Nephron (organoid): ENCODE measurements around the gene GXYLT2.

Source experiments
- H3K27ac Mint-ChIP-seq, 3 experiments: 2 replicates each; pipeline ENCODE4 v1.8.0; 2020; ENCODE audit warnings: mixed read lengths in 3 of 3, mild to moderate bottlenecking in 2 of 3, moderate library complexity in 1 of 3
- H3K27me3 Mint-ChIP-seq: 2 replicates; pipeline ENCODE4 v1.8.0; 2021; ENCODE audit warnings: low read depth, mild to moderate bottlenecking, moderate library complexity, mixed read lengths
- H3K36me3 Mint-ChIP-seq: 2 replicates; pipeline ENCODE4 v1.8.0; 2020; ENCODE audit warnings: low read depth, mixed read lengths
- H3K4me1 Mint-ChIP-seq: 2 replicates; pipeline ENCODE4 v1.8.0; 2020; ENCODE audit warnings: mixed read lengths
- H3K4me3 Mint-ChIP-seq, 3 experiments: 2 replicates each; pipeline ENCODE4 v1.8.0; 2020; ENCODE audit warnings: mild to moderate bottlenecking in 3 of 3, mixed read lengths in 3 of 3, moderate library complexity in 2 of 3
- H3K9me3 Mint-ChIP-seq: 2 replicates; pipeline ENCODE4 v1.8.0; 2020; ENCODE audit warnings: mixed read lengths
- TF ChIP-seq, protein P1 (sequence below), 3 experiments: fragments of 200-600 bp; sonication (generic); IDR thresholded peaks; one replicate each; pipeline ENCODE4 v1.5.0; 2021; ENCODE audit warnings: antibody characterized with exemption in 3 of 3; ENCODE audit not compliant: unreplicated experiment in 3 of 3

The GXYLT2 gene

DNA sequence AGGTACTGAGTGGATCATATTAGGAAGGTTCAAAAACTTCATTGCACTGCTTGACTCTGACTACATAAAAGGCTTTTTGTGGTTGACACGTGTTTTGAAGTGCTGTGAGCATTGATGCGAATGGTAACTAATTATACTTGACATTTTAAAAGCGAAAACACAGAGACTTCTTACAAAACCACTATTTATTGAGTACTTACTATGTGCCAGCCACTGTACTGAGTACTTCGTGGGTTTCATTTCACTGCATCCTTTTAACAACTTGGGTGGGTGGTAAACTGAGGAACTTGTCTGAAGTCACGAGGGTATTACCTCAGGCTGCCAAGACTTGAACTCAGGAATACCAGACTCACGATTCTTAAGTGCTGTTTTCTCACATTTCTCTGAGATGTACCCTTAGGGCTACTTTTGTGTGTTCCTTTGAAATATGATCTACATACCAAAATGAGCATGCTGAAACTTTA lies 63.4 kb downstream of the GXYLT2 start:
- H3K27me3 Mint-ChIP-seq: no peaks in the 10 kb centered on the region
- peaks cover 13% of the 10 kb centered on the region for H3K36me3 Mint-ChIP-seq
- TF ChIP-seq, protein P1, sequence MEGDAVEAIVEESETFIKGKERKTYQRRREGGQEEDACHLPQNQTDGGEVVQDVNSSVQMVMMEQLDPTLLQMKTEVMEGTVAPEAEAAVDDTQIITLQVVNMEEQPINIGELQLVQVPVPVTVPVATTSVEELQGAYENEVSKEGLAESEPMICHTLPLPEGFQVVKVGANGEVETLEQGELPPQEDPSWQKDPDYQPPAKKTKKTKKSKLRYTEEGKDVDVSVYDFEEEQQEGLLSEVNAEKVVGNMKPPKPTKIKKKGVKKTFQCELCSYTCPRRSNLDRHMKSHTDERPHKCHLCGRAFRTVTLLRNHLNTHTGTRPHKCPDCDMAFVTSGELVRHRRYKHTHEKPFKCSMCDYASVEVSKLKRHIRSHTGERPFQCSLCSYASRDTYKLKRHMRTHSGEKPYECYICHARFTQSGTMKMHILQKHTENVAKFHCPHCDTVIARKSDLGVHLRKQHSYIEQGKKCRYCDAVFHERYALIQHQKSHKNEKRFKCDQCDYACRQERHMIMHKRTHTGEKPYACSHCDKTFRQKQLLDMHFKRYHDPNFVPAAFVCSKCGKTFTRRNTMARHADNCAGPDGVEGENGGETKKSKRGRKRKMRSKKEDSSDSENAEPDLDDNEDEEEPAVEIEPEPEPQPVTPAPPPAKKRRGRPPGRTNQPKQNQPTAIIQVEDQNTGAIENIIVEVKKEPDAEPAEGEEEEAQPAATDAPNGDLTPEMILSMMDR (IDR thresholded peaks at IDR 0.05; ENCODE audit: unreplicated experiment in 3 of 3): no peak
- H3K27ac Mint-ChIP-seq: no peak overlapping the region
- no peaks in the 10 kb centered on the region for H3K9me3 Mint-ChIP-seq
- H3K4me3 Mint-ChIP-seq: no peak overlapping the region
- peaks cover 5% of the 10 kb centered on the region for H3K4me1 Mint-ChIP-seq

DNA sequence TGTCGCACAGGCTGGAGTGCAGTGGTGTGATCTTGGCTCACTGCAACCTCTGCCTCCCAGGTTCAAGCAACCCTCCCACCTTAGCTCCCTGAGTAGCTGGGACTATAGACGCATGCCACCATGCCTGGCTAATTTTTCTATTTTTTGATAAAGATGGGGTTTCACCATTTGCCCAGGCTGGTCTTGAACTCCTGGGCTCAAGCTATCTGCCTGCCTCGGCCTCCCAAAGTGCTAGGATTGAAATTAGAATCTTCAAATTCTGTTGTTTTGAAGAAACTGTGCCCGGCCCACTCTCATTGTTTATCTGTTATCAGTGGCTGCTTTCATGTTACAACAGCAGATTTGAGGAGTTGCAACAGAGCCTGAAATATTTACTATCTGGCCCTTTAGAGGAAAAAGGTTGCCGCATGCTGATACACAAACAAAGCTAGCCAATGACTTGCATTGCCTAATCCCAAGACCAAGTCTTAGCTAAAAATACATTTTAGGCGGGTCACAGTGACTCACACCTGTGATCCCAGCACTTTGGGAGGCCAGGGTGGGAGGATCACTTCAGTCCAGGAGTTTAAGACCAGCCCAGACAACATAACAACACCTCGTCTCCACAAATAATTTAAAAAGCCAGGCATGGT lies 65.6 kb downstream of the GXYLT2 start:
- TF ChIP-seq, protein P1 (IDR thresholded peaks at IDR 0.05; ENCODE audit: unreplicated experiment in 3 of 3): no peak
- H3K27ac Mint-ChIP-seq: no peak overlapping the region
- peaks cover 3% of the 10 kb centered on the region for H3K27me3 Mint-ChIP-seq

DNA sequence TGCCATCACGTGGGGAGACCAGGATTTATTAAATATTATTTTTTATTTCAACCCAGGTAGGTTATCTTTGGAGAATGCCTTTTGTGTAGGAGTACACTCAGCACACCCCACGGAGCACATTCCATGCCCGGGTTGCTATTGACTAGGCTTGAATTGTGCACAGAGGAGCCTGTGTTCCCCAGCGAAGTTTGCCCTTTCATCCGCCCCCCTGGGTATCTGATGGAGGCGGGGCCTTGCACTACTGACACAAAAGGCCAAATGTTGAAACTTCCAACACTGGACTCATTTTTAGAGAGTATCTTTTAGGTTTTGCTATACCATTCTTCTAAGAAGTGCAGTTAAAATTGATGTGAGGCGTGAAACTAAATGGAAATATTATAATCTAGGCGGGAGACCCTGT lies 69.5 kb downstream of the GXYLT2 start:
- Mint-ChIP-seq H3K4me1 (no peaks in the 10 kb centered on the region), H3K27me3 (peaks cover 3% of the 10 kb centered on the region), H3K36me3 (peaks cover 37% of the 10 kb centered on the region), H3K4me3 (no peak overlapping the region), H3K9me3 (no peaks in the 10 kb centered on the region), H3K27ac (no peak overlapping the region)
- TF ChIP-seq, protein P1 (IDR thresholded peaks at IDR 0.05; ENCODE audit: unreplicated experiment in 3 of 3): no peak

More for the DNA sequence above, 65.6 kb downstream of the GXYLT2 start:
- no peak overlapping the region for H3K4me3 Mint-ChIP-seq
- peaks cover 5% of the 10 kb centered on the region for H3K4me1 Mint-ChIP-seq
- H3K9me3 Mint-ChIP-seq: no peaks in the 10 kb centered on the region
- H3K36me3 Mint-ChIP-seq: peaks cover 21% of the 10 kb centered on the region

DNA sequence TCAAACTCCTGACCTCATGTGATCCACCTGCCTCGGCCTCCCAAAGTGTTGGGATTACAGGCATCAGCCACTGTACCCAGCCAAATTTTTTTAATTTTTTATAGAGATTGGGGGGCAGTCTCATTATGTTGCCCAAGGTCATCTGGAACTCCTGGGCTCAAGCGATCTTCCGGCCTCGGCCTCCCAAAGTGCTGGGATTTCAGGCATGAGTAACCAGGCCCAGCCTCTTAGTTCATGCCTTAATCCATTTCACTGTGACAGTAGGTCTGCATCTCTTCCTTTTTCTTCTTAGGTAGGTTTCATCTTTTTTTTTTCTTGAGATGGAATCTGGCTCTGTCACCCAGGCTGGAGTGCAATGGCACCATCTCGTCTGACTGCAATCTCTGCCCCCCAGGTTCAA lies 71.5 kb downstream of the GXYLT2 start:
- TF ChIP-seq, protein P1 (IDR thresholded peaks at IDR 0.05; ENCODE audit: unreplicated experiment in 3 of 3): no peak
- Mint-ChIP-seq H3K9me3 (no peaks in the 10 kb centered on the region), H3K27me3 (peaks cover 3% of the 10 kb centered on the region), H3K27ac (no peak overlapping the region), H3K36me3 (peaks cover 37% of the 10 kb centered on the region), H3K4me3 (no peak overlapping the region), H3K4me1 (no peaks in the 10 kb centered on the region)

DNA sequence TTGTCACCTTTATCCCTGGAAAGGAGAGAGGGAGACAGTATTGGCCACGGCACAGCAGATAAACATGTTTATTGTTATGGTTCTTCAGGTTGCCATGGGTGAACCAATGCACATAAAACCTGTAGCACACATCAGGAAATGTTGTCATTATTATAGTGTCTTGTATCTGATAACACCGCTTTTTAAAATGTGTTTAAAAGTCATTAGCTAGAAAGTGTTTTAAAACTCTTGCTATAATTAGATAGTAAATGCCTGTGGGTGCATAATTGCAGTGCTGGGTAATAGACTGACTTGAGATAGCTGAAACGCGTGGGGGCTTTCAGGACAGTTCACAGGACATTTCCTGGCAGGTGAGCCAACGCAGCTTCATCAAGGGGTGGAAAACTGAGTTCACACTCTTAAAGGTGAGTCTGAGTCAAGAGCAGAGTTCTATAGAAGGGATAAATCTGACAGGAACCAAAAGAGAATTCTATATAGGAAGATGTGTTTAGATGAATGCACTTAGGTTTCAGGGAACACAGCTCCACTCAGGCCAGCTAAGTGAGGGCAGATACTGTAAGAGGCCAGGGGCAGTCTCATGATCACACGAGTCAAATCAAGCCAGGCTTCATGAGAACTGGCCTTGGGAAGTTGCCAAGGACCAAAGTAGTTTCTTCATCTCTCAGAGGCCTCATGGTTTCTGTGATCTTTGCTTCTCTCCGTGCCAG lies 73.1 kb downstream of the GXYLT2 start:
- TF ChIP-seq, protein P1 (IDR thresholded peaks at IDR 0.05; ENCODE audit: unreplicated experiment in 3 of 3): no peak
- no peak overlapping the region for H3K27ac Mint-ChIP-seq
- H3K27me3 Mint-ChIP-seq: peaks cover 3% of the 10 kb centered on the region
- H3K4me1 Mint-ChIP-seq: no peaks in the 10 kb centered on the region
- no peak overlapping the region for H3K4me3 Mint-ChIP-seq
- no peaks in the 10 kb centered on the region for H3K9me3 Mint-ChIP-seq
- peaks cover 32% of the 10 kb centered on the region for H3K36me3 Mint-ChIP-seq
